Measurements from ENCODE around the gene VPS11.

- TF ChIP-seq EZH2 (IDR thresholded peaks at IDR 0.05; ENCODE audit: borderline replicate concordance, control insufficient read depth, low read depth, low read length) (no peak), CTCF (IDR thresholded peaks at IDR 0.05 in 2 of 3, conservative IDR thresholded peaks at IDR 0.05 in 1 of 3; ENCODE audit: control insufficient read depth in 2 of 3, extremely low read depth in 1 of 3, insufficient read depth in 1 of 3, low read depth in 3 of 3, low read length in 3 of 3) (no peak), BACH1 (IDR thresholded peaks at IDR 0.05; ENCODE audit: borderline replicate concordance) (no peak), SKIL (IDR thresholded peaks at IDR 0.05; ENCODE audit: low read depth, poor library complexity, severe bottlenecking) (no peak), BCL3 (IDR thresholded peaks at IDR 0.05; ENCODE audit: borderline replicate concordance, insufficient read depth, low read depth, low read length, poor library complexity, severe bottlenecking) (no peak), PAX8 (IDR thresholded peaks at IDR 0.05) (no peak), GABPA (IDR thresholded peaks at IDR 0.05; ENCODE audit: low read depth) (no peak), POLR2A (IDR thresholded peaks at IDR 0.05; ENCODE audit: low read depth, low read length) (no peak), CREM (IDR thresholded peaks at IDR 0.05; ENCODE audit: low read depth) (no peak), TCF7 (IDR thresholded peaks at IDR 0.05; ENCODE audit: borderline replicate concordance) (no peak), CEBPB (IDR thresholded peaks at IDR 0.05; ENCODE audit: borderline replicate concordance in 1 of 2, low read depth in 2 of 2, low read length in 2 of 2) (no peak), KDM1A (IDR thresholded peaks at IDR 0.05; ENCODE audit: borderline replicate concordance) (no peak), ZBTB4 (CRISPR knock-in tag; IDR thresholded peaks at IDR 0.05) (no peak)
These were observed 14.2 kb downstream of the VPS11 start for GRCh38 chr11:119081682-119082260.

Data from GM12878 (cell line).